ENCODE measurements around the gene CWC25.

The CWC25 gene

GRCh38 chr17:38800237-38800760 is 24.8 kb downstream of the CWC25 start:
- DNase-seq (ENCODE audit: low spot score) = no peak
- Histone ChIP-seq H3K27ac (peak overlapping the region; percentile 98 to 100), H3K4me3 (peak overlapping the region; percentile 99)
- TF ChIP-seq, protein P1, sequence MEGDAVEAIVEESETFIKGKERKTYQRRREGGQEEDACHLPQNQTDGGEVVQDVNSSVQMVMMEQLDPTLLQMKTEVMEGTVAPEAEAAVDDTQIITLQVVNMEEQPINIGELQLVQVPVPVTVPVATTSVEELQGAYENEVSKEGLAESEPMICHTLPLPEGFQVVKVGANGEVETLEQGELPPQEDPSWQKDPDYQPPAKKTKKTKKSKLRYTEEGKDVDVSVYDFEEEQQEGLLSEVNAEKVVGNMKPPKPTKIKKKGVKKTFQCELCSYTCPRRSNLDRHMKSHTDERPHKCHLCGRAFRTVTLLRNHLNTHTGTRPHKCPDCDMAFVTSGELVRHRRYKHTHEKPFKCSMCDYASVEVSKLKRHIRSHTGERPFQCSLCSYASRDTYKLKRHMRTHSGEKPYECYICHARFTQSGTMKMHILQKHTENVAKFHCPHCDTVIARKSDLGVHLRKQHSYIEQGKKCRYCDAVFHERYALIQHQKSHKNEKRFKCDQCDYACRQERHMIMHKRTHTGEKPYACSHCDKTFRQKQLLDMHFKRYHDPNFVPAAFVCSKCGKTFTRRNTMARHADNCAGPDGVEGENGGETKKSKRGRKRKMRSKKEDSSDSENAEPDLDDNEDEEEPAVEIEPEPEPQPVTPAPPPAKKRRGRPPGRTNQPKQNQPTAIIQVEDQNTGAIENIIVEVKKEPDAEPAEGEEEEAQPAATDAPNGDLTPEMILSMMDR (IDR thresholded peaks at IDR 0.05) = no peak

- peak; percentile 97 for DNase-seq (ENCODE audit: low spot score)
- TF ChIP-seq, protein P1 (IDR thresholded peaks at IDR 0.05) = no peak
- Histone ChIP-seq H3K27ac (peak within 1 kb of the TSS; percentile 98 to 100), H3K4me3 (peak within 1 kb of the TSS; percentile 99)
These were observed 25.5 kb downstream of the CWC25 start, which contains the start of gene PIP4K2B for GRCh38 chr17:38799501-38800236. Gene PIP4K2B (minus strand): TSS chr17:38799556. CDS start chr17:38799424, 132 bp downstream.

- Histone ChIP-seq H3K4me3 (peak overlapping the region; percentile 99), H3K27ac (peak overlapping the region; percentile 98 to 100)
- TF ChIP-seq, protein P1 (IDR thresholded peaks at IDR 0.05) = no peak
- peak; percentile 75 for DNase-seq (ENCODE audit: low spot score)
These were observed 26.3 kb downstream of the CWC25 start for GRCh38 chr17:38798614-38799500.

DNA sequence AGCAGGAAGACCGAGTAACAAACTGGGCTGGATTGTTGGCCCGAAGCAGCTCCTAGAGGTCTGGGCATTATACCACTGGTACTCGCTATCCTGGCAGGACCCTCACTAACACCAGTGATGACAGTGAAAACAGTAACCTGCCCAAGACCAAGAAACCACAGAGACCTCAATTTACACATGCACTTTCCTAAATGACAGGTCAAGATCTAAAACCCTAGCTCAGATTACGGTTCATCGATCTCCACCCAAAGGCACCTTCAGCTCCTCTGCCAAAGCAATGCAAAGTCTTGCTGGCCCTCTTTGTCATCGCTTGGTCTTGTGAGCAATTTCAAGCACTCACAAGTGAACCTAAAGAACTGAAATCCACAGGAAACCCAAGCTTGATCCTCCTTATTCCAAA is 27.3 kb downstream of the CWC25 start:
- TF ChIP-seq, protein P1 (IDR thresholded peaks at IDR 0.05) = no peak
- Histone ChIP-seq H3K27ac (peak overlapping the region; percentile 55 to 100), H3K4me3 (peak overlapping the region; percentile 99)
- DNase-seq (ENCODE audit: low spot score) = no peak

- TF ChIP-seq, protein P1 (IDR thresholded peaks at IDR 0.05) = no peak
- no peak for DNase-seq (ENCODE audit: low spot score)
- Histone ChIP-seq H3K4me3 (peak overlapping the region; percentile 99), H3K27ac (peak overlapping the region; percentile 55 to 100)
These were observed 28.0 kb downstream of the CWC25 start for GRCh38 chr17:38797158-38797490.

DNA sequence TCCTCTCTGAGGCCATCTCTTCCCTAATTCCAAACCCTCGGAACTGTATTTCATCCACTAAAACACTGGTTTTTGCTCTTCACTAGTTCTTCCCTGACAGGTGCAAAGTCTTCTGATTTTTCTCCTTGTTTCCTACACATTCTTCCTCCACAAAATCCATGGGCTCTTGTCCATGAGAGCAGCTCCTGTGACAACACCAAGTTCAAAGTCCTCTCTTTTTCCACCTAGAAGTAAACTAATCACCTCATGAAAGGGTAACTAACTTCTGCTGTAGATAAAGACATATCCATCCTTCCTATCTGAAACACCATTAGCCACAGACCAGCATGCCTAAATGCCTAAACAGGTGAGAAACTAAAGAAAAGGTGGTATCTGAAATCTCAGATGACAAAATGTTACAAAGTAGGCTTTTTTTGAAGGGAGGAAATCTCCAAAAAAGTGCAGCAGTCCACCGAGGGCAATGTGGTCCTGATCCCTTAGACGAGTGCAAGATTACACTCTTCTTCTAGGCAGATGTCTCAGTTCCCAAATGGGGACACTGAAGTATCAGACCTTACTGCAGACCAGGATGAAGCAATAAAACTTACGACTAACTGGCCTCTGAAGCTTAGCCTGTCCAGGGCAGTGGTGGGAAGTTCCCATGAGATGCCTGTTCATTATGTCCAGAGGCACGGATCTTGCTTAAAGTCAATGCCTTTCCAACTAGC is 28.5 kb downstream of the CWC25 start:
- Histone ChIP-seq H3K4me3 (peak overlapping the region; percentile 99), H3K27ac (peak overlapping the region; percentile 55 to 100)
- TF ChIP-seq, protein P1 (IDR thresholded peaks at IDR 0.05) = no peak
- no peak for DNase-seq (ENCODE audit: low spot score)

Measured in coronary artery (tissue), 2 donors.